22Rv1 (cell line): ENCODE measurements around the gene LTBP2.

ENCODE experiments used
- H3K27ac ChIP-seq: fragments of 450-650 bp; 2 replicates; pipeline ENCODE4 v1.5.1; 2017
- ZFX ChIP-seq: fragments of 450-650 bp; IDR thresholded peaks from 2 replicates; pipeline ENCODE4 v1.6.1; 2017; ENCODE audit warnings: antibody characterized with exemption, borderline replicate concordance
- TF ChIP-seq, protein P1 (sequence below): fragments of 450-650 bp; IDR thresholded peaks from 2 replicates; pipeline ENCODE4 v1.5.1; 2017; ENCODE audit warnings: mild to moderate bottlenecking

Gene LTBP2

DNA sequence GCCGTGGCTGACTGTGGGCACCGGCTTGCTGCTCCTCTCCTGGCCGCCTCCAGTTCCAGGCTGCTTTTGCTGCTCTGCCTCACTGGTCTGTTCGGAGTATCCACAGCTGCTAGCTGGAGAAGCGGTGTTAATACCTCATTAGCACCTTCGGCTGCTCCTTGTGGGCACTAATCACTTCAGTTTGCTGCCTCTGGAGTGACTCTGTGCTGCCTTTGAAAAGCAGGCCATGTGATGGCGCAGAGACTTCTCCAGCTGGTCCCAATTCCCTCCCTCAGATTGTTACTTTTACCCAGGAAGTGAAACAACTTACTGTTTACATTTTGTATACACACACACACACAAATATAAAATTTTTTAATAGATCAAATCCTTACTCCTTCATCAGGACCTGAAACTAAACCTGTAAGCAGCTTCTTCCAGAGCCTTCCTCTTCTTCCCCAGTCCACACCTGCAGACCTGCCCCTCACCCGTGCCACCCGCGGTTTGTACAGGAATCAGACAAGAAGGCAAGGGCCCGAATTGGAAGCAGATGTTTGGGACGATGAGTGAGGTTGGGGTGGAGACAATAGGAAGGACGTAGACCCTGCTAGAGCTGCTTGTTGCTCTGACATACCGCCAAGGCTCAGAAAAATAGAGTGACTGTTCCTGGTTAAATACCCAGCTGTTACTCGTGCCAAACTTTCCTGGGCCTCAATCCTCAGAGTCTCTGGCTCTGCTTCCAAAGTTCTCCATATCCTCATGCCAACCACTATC is 41.5 kb upstream of the LTBP2 start:
- TF ChIP-seq, protein P1, sequence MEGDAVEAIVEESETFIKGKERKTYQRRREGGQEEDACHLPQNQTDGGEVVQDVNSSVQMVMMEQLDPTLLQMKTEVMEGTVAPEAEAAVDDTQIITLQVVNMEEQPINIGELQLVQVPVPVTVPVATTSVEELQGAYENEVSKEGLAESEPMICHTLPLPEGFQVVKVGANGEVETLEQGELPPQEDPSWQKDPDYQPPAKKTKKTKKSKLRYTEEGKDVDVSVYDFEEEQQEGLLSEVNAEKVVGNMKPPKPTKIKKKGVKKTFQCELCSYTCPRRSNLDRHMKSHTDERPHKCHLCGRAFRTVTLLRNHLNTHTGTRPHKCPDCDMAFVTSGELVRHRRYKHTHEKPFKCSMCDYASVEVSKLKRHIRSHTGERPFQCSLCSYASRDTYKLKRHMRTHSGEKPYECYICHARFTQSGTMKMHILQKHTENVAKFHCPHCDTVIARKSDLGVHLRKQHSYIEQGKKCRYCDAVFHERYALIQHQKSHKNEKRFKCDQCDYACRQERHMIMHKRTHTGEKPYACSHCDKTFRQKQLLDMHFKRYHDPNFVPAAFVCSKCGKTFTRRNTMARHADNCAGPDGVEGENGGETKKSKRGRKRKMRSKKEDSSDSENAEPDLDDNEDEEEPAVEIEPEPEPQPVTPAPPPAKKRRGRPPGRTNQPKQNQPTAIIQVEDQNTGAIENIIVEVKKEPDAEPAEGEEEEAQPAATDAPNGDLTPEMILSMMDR, result no peak
- no peak for TF ChIP-seq ZFX
- no peak overlapping the region for H3K27ac ChIP-seq

DNA sequence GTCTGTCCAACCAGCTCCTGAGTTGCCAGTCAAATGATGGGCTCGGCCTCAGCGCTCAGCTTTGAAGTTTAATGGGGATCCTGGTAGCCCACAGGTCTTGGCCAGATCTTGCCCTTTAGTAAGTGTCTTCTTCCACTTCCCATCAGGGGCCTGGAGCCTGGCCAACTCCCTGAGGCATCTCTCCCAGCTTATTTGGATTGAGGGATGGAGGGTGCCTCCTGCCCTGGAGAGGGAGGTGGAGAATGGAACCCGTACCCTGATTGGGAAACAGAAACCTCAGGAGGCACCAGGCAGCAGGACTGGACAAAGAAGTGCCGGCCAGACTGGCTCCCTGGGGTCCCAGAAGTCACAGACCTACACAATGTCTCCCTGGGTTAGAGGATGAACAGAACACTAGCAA is 40.5 kb upstream of the LTBP2 start:
- H3K27ac ChIP-seq, result no peak overlapping the region
- TF ChIP-seq ZFX, result no peak
- TF ChIP-seq, protein P1, result no peak

GRCh38 chr14:74650927-74651686 is 39.1 kb upstream of the LTBP2 start:
- TF ChIP-seq ZFX, result no peak
- TF ChIP-seq, protein P1, result no peak
- H3K27ac ChIP-seq, result no peak overlapping the region

DNA sequence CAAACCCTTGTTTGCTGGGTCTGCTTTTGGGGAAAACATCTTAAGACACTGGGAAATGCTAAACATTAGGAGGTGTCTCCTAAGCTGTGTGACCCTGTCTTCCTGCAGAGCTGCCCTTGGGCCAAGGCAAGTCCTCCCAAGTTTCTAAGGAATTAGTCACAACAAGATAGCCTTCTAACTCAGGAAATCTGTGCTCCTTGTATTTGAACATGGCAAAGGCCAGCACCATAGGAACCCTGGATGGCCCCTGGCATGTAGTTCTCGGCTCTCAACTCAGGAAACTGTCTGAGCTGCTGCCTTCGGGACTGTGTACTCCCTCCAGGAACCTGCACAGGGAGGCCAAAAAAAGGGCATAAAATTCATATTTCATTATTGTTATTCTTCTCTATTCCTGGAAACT is 37.6 kb upstream of the LTBP2 start:
- H3K27ac ChIP-seq, result no peak overlapping the region
- TF ChIP-seq, protein P1, result no peak
- no peak for TF ChIP-seq ZFX

DNA sequence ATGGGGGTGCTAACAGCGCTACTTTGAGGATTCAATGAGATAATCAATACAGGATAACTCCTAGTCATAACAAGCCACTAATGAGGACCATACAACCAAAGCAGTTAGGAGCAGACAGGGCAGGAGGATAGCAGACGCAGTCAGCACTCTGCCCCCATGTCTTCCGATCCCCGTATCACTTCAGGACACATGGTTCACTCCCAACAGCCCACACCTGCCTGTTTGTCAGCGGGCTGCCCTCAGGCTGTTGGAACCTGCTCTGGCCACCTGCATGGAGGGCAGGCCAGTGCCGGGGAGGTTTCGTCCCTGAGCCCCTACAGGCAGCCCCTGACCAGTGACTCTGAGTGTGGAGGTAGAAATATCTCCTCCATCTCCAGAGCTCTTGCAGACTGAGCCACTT is 37.1 kb upstream of the LTBP2 start:
- TF ChIP-seq ZFX, result no peak
- TF ChIP-seq, protein P1, result no peak
- H3K27ac ChIP-seq, result no peak overlapping the region

- no peak for TF ChIP-seq ZFX
- TF ChIP-seq, protein P1, result no peak
- no peak overlapping the region for H3K27ac ChIP-seq
These were observed 36.6 kb upstream of the LTBP2 start for GRCh38 chr14:74648601-74649000.

DNA sequence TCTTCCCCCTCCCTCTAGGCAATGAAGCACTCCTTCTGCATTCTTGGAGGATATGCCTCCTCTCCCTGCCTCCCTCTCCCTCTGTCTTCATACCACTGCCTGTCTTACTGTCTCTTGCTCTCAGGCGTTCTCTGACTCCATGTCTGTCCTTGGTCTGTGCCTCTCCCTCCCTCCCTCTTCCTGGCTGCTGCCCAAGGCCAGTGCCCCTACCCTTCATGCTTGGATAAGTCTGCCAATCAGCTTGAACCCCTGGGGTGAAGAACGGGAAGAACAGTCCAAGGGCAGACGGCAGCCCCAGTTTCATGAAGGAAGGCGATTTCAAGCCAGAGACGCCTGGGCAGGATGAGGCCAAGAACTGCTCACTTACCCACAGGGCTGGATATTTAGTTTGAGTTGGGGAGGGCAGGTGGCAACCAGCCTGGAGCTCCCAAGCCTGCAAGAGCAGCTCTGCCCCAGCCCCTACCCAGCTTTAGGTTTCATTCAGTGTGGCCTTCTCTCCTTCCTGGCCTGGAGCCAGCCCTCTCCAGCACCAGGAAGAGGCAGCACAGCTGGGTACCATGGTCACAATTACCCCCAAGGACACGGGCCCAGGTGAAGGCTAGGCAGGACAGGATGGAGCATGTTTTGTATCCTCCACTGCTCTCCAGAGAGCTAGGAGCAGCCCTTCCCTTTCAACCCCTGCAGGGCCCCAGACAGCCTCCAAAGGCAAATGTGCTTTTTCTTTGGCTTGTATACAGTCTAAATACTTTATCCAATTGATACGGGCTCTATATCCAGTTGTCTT is 35.8 kb upstream of the LTBP2 start:
- H3K27ac ChIP-seq, result no peak overlapping the region
- no peak for TF ChIP-seq ZFX
